GM13976 (cell line): ENCODE measurements around the gene PARD6G.
A peak's percentile ranks its signal among the peaks of the same experiment; 100 is the strongest.

Experiments
- DNase-seq: peaks from one replicate; pipeline ENCODE4 v3.0.0; 2012; ENCODE audit warnings: low spot score
- CTCF ChIP-seq: IDR thresholded peaks from 2 replicates; pipeline ENCODE4 v1.5.1; 2012; ENCODE audit warnings: borderline replicate concordance, mild to moderate bottlenecking; ENCODE audit not compliant: insufficient read depth; ENCODE audit errors: extremely low read depth, missing control alignments, control extremely low read depth
- in situ Hi-C: fragments of 300-500 bp; cut with MboI; formaldehyde crosslinking; loops from one replicate; pipeline ENCODE4 v1.12.0; 2022; ENCODE audit warnings: low sequenced_read_pairs, mixed read lengths, inconsistent platforms; ENCODE audit not compliant: unreplicated experiment

PARD6G gene

GRCh38 chr18:80109676-80110078, 137.6 kb downstream of the PARD6G start:
- no peak for TF ChIP-seq CTCF
- in situ Hi-C loops = no loop called here
- peak; percentile 75 for DNase-seq

GRCh38 chr18:80108739-80109675, 138.3 kb downstream of the PARD6G start, which contains the start of gene ADNP2:
ADNP2 (plus strand) TSS chr18:80109262; CDS start chr18:80117543, 8,281 bp downstream.
- in situ Hi-C loops = no loop called here

GRCh38 chr18:80108121-80108536, 139.2 kb downstream of the PARD6G start:
- in situ Hi-C loops = no loop called here
- TF ChIP-seq CTCF = no peak
- no peak for DNase-seq

More at GRCh38 chr18:80108739-80109675, 138.3 kb downstream of the PARD6G start, which contains the start of gene ADNP2:
- TF ChIP-seq CTCF = no peak
- DNase-seq = peak; percentile 87

GRCh38 chr18:80107426-80107825, 139.9 kb downstream of the PARD6G start:
- in situ Hi-C loops = no loop called here

More at GRCh38 chr18:80107426-80107825, 139.9 kb downstream of the PARD6G start:
- no peak for TF ChIP-seq CTCF
- no peak for DNase-seq
